Panc1 (cell line): Measurements from ENCODE around the gene CRY2.

Experiments used
- POLR2AphosphoS5 ChIP-seq: IDR thresholded peaks from 2 replicates; pipeline ENCODE4 v1.6.1; 2012; ENCODE audit warnings: mild to moderate bottlenecking, low read depth, low read length, moderate library complexity
- SIN3A ChIP-seq: IDR thresholded peaks from 2 replicates; pipeline ENCODE4 v1.6.1; 2012; ENCODE audit warnings: low read depth, mild to moderate bottlenecking, low read length, moderate library complexity, borderline replicate concordance; ENCODE audit not compliant: insufficient read depth
- TCF7L2 ChIP-seq: IDR thresholded peaks from 2 replicates; pipeline ENCODE4 v1.6.1; 2011; ENCODE audit warnings: mild to moderate bottlenecking, low read depth, low read length, inconsistent platforms
- TF ChIP-seq, protein P1 (sequence below): fragments of 450-650 bp; IDR thresholded peaks from 2 replicates; pipeline ENCODE4 v1.5.1; 2017; ENCODE audit warnings: mild to moderate bottlenecking

DNA sequence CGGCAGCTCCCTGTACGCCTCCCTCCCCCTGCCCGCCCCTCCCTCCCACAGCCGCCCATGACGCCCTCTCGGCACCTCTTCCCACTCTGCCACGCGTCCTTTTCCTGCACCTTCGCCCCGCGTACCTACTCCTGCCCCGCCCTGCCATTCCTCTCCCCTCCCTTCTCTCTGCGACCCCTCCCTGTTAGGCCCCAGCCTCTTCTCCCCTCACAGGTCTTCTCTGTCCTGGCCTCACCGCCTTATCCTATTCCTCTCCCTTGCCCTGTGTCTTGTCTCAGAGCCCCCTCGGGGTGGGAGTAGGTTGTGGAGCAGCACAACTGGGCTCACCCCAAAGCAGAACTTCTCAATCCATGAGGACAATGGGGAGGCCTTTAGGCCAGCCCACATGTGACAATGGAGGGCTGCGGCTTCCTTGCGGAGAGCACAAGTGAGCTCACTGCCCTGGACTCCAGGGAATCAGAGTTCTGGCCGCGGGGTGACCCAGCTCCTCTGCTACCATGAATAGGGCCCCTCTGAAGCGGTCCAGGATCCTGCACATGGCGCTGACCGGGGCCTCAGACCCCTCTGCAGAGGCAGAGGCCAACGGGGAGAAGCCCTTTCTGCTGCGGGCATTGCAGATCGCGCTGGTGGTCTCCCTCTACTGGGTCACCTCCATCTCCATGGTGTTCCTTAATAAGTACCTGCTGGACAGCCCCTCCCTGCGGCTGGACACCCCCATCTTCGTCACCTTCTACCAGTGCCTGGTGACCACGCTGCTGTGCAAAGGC, 41.8 kb upstream of the CRY2 start:
- TF ChIP-seq, protein P1, sequence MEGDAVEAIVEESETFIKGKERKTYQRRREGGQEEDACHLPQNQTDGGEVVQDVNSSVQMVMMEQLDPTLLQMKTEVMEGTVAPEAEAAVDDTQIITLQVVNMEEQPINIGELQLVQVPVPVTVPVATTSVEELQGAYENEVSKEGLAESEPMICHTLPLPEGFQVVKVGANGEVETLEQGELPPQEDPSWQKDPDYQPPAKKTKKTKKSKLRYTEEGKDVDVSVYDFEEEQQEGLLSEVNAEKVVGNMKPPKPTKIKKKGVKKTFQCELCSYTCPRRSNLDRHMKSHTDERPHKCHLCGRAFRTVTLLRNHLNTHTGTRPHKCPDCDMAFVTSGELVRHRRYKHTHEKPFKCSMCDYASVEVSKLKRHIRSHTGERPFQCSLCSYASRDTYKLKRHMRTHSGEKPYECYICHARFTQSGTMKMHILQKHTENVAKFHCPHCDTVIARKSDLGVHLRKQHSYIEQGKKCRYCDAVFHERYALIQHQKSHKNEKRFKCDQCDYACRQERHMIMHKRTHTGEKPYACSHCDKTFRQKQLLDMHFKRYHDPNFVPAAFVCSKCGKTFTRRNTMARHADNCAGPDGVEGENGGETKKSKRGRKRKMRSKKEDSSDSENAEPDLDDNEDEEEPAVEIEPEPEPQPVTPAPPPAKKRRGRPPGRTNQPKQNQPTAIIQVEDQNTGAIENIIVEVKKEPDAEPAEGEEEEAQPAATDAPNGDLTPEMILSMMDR: no peak
- TF ChIP-seq SIN3A (no peak), POLR2AphosphoS5 (no peak; the same call in 1 of the 2 replicates), TCF7L2 (no peak)
